ENCODE measurements around the gene ZNF140. TPM values are rescaled to one million over a fixed set of nuclear protein-coding genes. Genes with fewer than 3 reads are reported as not detected.

Gene ZNF140
- total RNA-seq, 1 donor, result 25.0 TPM

DNA sequence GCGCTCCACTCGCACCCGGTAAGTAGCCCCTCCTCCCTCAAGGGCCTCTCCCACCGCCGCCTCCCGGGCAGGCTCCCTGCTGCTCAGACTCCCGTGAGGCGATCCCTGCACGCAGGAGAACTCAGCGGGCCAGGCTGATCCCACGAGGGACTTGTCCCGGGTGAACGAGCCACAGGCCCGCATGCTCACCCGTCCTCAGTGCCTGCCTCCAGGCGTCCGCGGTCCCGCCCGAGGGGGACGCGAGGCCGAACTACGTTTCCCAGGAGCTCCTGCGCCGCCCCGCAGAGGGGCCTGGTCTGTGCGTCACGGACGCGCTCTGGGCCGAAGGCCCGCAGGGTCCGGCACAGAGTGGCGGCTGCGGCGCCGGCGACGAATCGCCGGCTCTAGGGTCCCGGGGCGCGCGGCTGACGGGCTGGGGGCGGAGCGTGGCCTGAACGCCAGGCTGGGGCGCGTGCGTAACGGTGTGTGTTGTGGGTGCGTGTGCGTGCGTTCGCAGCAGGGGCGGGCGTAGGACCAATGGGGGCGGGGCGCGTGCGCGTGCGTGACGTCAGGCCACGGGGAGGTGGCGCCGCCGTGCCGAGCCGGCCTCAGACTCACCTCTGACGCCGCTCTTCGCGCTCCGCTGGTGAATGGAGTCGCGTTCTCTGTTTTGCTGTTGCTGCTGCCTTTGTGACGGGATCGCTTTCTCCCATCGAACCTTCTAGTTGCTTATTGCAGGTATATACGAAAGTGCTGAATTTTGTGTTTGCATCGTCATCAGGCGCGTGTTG is 49.5 kb downstream of the ZNF140 start, which contains the start of the genes ZNF10 and ZNF891:
ZNF10 (plus strand) TSS at position 590 of the 770 bp plus-strand sequence. CDS start 13,866 bp downstream, outside the sequence.
ZNF891 (minus strand) TSS at position 237 of the 770 bp plus-strand sequence. CDS start 8,356 bp downstream, outside the sequence.
- DNase-seq (ENCODE audit: low read depth), result peak; percentile 98
- H3K4me3 ChIP-seq (ENCODE audit: low read depth, low read length), result peak within 1 kb of the TSS; percentile 92
- TF ChIP-seq, protein P1, sequence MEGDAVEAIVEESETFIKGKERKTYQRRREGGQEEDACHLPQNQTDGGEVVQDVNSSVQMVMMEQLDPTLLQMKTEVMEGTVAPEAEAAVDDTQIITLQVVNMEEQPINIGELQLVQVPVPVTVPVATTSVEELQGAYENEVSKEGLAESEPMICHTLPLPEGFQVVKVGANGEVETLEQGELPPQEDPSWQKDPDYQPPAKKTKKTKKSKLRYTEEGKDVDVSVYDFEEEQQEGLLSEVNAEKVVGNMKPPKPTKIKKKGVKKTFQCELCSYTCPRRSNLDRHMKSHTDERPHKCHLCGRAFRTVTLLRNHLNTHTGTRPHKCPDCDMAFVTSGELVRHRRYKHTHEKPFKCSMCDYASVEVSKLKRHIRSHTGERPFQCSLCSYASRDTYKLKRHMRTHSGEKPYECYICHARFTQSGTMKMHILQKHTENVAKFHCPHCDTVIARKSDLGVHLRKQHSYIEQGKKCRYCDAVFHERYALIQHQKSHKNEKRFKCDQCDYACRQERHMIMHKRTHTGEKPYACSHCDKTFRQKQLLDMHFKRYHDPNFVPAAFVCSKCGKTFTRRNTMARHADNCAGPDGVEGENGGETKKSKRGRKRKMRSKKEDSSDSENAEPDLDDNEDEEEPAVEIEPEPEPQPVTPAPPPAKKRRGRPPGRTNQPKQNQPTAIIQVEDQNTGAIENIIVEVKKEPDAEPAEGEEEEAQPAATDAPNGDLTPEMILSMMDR (IDR thresholded peaks at IDR 0.05; ENCODE audit: insufficient read depth, low read depth, low read length), result no peak

DNA sequence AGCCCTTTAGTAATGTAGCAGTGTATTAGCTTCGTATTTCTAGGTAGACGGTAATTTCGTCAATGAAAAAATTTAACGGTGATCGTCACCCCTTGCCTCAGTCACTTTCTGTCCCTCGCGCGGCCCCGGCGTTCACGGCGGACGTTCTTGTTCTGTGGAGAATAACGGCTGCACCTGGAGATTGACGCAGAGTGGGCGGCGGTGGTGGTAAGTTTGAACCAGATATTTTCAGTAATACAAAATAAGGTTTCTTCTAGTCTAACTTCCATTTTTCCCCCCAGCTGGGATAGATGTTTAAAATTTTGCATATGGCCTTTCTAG is 50.0 kb downstream of the ZNF140 start:
- DNase-seq (ENCODE audit: low read depth), result no peak
- TF ChIP-seq, protein P1 (IDR thresholded peaks at IDR 0.05; ENCODE audit: insufficient read depth, low read depth, low read length), result no peak
- peak overlapping the region; percentile 92 for H3K4me3 ChIP-seq (ENCODE audit: low read depth, low read length)

DNA sequence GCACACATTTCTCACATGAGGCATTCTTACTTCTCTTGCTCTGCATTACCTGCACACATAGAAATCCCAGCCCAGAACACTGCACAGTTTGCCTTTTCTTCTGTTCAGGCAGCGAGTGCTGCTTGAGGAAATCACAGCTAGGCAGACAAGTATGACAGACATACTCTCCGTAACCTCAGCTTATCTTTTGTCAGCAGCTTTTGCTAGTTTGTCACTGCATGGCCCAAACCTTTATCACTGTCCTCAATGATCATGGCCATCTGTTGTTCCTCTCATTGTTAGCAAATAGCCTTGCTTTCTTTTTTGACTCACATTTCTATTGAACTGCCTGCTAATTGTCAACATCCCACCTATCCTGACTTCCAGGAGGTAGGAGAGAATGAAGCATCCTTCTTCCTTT is 55.0 kb downstream of the ZNF140 start:
- no peak for DNase-seq (ENCODE audit: low read depth)
- TF ChIP-seq, protein P1 (IDR thresholded peaks at IDR 0.05; ENCODE audit: insufficient read depth, low read depth, low read length), result no peak
- H3K4me3 ChIP-seq (ENCODE audit: low read depth, low read length), result no peak overlapping the region

DNA sequence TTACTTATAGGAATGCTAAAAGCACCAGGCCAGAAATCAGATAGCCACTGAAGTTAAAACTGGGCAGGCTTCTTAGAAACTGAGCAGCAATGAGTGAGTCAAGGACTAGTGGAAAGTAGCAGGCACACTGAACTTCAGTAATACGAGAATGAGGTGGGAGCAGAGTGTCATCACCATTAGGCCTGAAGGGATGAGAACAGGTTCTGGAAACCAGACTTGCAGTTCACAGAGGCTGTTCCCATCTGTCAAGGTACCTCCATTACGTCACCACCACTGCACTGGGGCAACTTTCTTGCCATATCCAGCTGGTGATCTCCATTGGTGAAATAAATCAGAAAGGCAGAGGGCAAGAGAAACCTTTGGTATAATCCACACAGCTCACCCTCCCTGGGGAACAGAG is 65.3 kb downstream of the ZNF140 start:
- DNase-seq (ENCODE audit: low read depth), result no peak
- TF ChIP-seq, protein P1 (IDR thresholded peaks at IDR 0.05; ENCODE audit: insufficient read depth, low read depth, low read length), result no peak
- H3K4me3 ChIP-seq (ENCODE audit: low read depth, low read length), result no peak overlapping the region

DNA sequence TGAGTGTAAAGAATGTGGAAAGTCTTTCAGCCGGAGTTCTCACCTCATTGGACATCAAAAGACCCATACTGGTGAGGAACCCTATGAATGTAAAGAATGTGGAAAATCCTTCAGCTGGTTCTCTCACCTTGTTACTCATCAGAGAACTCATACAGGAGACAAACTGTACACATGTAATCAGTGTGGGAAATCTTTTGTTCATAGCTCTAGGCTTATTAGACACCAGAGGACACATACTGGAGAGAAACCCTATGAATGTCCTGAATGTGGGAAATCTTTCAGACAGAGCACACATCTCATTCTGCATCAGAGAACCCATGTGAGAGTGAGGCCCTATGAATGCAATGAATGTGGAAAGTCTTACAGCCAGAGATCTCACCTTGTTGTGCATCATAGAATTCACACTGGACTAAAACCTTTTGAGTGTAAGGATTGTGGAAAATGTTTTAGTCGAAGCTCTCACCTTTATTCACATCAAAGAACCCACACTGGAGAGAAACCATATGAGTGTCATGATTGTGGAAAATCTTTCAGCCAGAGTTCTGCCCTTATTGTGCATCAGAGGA is 75.5 kb downstream of the ZNF140 start:
- no peak for DNase-seq (ENCODE audit: low read depth)
- no peak overlapping the region for H3K4me3 ChIP-seq (ENCODE audit: low read depth, low read length)
- TF ChIP-seq, protein P1 (IDR thresholded peaks at IDR 0.05; ENCODE audit: insufficient read depth, low read depth, low read length), result no peak

Other genes with a start within 250 kb of the ZNF140 start
- 48.8 and 51.9 TPM in 2 replicates for gene CHFR, start 193.3 kb upstream of the ZNF140 start, total RNA-seq
- 7.7 and 14.2 TPM in 2 replicates for gene ZNF605, start 124.6 kb upstream of the ZNF140 start, total RNA-seq
- gene ZNF26, start 94.6 kb upstream of the ZNF140 start, total RNA-seq, result 10.4 and 23.2 TPM in 2 replicates
- 23.2 and 25.0 TPM in 2 replicates for gene ZNF84, start 43.4 kb upstream of the ZNF140 start, total RNA-seq
- gene ZNF891, start 49.4 kb downstream of the ZNF140 start, total RNA-seq, result 0.86 and 0.97 TPM in 2 replicates
- 5.2 TPM in 2 replicates for gene ZNF10, start 49.7 kb downstream of the ZNF140 start, total RNA-seq
- 19.6 and 23.3 TPM in 2 replicates for gene ZNF268, start 100.6 kb downstream of the ZNF140 start, total RNA-seq
- not detected in 2 replicates for gene ANHX, start 155.0 kb downstream of the ZNF140 start, total RNA-seq

Measured in fibroblast of villous mesenchyme (primary cell).